Body of pancreas (tissue), 4 donors: Measurements from ENCODE around the gene SPATA13. TPM values are rescaled to one million over a fixed set of nuclear protein-coding genes. Genes with fewer than 3 reads are reported as not detected.
A peak's percentile ranks its signal among the peaks of the same experiment; 100 is the strongest.
"Not testable (repeated sequence)": the region's sequence is repeated elsewhere in the genome, so short reads cannot be mapped to it uniquely, and the experiment has no call there.

ENCODE experiments used
- ATAC-seq: fragments of 150-250 bp; one replicate; pipeline ENCODE4 v1.9.1; 2016
- DNase-seq, 4 donors: peaks; one replicate each; pipeline ENCODE4 v3.0.0-alpha.2; 2019
- H3K27ac ChIP-seq, 4 donors: fragments of 200-600 bp; sonication (generic); 1 replicate in 3 of 4; 2 replicates in 1 of 4; pipeline versions ENCODE4 v1.5.1 to v1.6.1; 2016 to 2019; ENCODE audit warnings: mild to moderate bottlenecking in 1 of 4, mixed read lengths in 1 of 4, moderate library complexity in 1 of 4
- H3K27me3 ChIP-seq, 2 donors: fragments of 200-600 bp; sonication (generic); one replicate each; pipeline ENCODE4 v1.6.0; 2016; ENCODE audit warnings: mild to moderate bottlenecking in 1 of 2
- H3K36me3 ChIP-seq, 2 donors: fragments of 200-600 bp; sonication (generic); replicated peaks in 1 of 2; 2 replicates each; pipeline ENCODE4 v1.5.1; 2016; ENCODE audit warnings: low read depth in 2 of 2; ENCODE audit not compliant: insufficient read depth in 1 of 2
- H3K4me1 ChIP-seq: fragments of 200-600 bp; sonication (generic); one replicate; pipeline ENCODE4 v1.6.0; 2016
- H3K4me3 ChIP-seq, 2 donors: fragments of 200-600 bp; sonication (generic); 1 replicate in 1 of 2; 2 replicates in 1 of 2; pipeline ENCODE4 v1.5.1; 2016 to 2019
- H3K9me3 ChIP-seq, 3 donors: fragments of 200-600 bp; sonication (generic); 1 replicate in 2 of 3; 2 replicates in 1 of 3; pipeline ENCODE4 v1.5.1; 2016
- POLR2A ChIP-seq, 3 donors: fragments of 450-650 bp; IDR thresholded peaks; one replicate each; pipeline ENCODE4 v1.6.1; 2016; ENCODE audit warnings: antibody characterized with exemption in 3 of 3, mild to moderate bottlenecking in 2 of 3
- WGBS, 2 donors: methylation state at CpG; one replicate each; pipeline ENCODE4 v1.1.5; 2017; 5-methylcytosine and 5-hydroxymethylcytosine counted together
- intact Hi-C: fragments of 100-400 bp; cut with DNase I; formaldehyde crosslinking; loops from one replicate; pipeline ENCODE4 v1.15.1; 2023
- total RNA-seq, 2 donors: library from RNA; depleted of rRNA; stranded (reverse); fragments of >200 nt; gene quantifications; one replicate each; pipeline ENCODE4 v1.1.0, GENCODE V29; 2016
- TF ChIP-seq, protein P1 (sequence below), 7 experiments: fragments of 450-650 bp in 4 of 7; fragments of 200-600 bp in 3 of 7; sonication (generic) in 3 of 7; IDR thresholded peaks; one replicate each; pipeline ENCODE4 v1.5.1; 2016 to 2019; ENCODE audit warnings: antibody characterized with exemption in 7 of 7

SPATA13 gene
- total RNA-seq, 2 donors from 2014 or later, result 83.3 to 359 TPM

DNA sequence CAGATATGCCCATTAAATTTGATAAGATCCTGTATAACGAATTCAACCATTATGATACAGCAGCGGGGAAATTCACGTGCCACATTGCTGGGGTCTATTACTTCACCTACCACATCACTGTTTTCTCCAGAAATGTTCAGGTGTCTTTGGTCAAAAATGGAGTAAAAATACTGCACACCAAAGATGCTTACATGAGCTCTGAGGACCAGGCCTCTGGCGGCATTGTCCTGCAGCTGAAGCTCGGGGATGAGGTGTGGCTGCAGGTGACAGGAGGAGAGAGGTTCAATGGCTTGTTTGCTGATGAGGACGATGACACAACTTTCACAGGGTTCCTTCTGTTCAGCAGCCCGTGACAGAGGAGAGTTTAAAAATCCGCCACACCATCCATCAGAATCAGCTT is 160.9 kb downstream of the SPATA13 start:
- DNase-seq, ATAC-seq, intact Hi-C loops, H3K9me3 ChIP-seq, H3K4me1 ChIP-seq, H3K27me3 ChIP-seq, H3K4me3 ChIP-seq, H3K36me3 ChIP-seq, H3K27ac ChIP-seq: not testable (repeated sequence)
- 87 to 89% methylated on average over 8 of the region's 8 CpGs for WGBS, 2 donors

DNA sequence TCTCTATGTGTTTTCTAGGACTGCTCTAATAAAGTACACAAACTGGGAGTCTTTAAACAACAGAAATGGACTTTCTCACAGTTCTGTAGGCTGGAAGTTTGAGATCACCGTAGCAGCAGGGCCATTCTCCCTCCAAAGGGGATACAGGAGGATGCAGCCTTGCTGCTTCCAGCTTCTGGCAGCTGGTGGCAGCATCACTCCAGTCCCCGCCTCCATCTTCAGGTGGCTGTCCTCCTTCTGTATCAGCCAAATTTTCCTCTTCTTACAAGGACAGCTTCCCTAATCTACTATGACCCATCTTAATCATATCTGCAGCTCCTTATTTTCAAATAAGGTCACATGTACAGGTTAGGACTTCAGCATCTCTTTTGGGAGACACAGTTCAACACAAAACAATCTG is 161.9 kb downstream of the SPATA13 start:
- H3K4me3 ChIP-seq, H3K27me3 ChIP-seq, intact Hi-C loops, H3K27ac ChIP-seq, H3K36me3 ChIP-seq, DNase-seq, H3K4me1 ChIP-seq, ATAC-seq, H3K9me3 ChIP-seq: not testable (repeated sequence)
- TF ChIP-seq, protein P1, sequence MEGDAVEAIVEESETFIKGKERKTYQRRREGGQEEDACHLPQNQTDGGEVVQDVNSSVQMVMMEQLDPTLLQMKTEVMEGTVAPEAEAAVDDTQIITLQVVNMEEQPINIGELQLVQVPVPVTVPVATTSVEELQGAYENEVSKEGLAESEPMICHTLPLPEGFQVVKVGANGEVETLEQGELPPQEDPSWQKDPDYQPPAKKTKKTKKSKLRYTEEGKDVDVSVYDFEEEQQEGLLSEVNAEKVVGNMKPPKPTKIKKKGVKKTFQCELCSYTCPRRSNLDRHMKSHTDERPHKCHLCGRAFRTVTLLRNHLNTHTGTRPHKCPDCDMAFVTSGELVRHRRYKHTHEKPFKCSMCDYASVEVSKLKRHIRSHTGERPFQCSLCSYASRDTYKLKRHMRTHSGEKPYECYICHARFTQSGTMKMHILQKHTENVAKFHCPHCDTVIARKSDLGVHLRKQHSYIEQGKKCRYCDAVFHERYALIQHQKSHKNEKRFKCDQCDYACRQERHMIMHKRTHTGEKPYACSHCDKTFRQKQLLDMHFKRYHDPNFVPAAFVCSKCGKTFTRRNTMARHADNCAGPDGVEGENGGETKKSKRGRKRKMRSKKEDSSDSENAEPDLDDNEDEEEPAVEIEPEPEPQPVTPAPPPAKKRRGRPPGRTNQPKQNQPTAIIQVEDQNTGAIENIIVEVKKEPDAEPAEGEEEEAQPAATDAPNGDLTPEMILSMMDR (IDR thresholded peaks at IDR 0.05), result peak in 2 of 7 experiments; percentile 10 to 16
- WGBS, 2 donors, result 74 to 77% methylated on average over 2 of the region's 2 CpGs

DNA sequence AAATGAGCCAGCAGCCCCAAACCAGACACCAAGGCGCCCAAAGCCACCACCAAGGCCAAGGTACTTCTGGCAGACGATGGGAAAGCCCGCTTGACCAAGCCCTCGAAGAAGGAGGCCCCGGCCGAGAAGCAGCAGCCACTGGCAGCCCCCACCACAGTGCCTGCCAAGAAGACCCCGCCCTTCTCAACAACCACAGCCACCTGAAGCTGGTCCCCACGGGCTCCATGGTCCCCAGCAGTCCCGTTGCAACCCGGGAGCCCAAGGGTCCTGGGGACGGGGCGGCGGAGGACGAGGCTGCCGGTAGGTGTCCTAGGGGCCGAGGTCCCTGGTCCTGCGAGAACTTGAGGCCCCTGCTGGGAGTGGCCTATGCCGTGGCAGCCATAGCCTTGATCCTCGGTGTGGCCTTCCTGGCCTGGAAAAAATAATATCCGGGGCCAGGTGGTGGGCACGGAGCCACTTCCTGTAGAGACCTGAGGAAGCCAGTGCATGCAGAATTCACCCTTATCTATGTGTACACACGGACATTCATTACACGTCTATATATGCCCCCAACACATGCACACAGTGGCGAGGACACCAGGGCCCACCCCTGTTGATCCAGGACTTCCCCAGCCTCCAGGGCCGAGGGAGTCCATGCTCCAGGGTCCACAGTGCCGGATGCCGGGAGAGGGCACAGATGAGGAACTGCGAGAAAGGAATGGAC is 162.7 kb downstream of the SPATA13 start:
- intact Hi-C loops, result no loop called here
- no peaks in the 10 kb centered on the region for H3K27me3 ChIP-seq

DNA sequence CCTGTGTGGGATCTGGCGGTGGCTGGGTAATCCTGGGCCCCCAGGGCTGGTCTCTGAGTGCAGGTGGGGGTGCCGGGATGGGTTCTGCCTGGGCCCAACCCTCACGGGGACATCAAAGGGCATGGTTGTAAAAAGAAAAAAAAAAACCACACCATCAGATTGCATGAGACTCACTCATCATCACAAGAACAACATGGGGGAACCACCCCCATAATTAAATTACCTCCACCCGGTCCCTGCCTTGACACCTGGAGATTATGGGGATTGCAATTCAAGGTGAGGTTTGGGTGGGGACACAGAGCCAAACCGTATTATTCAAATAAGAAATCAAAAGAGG is 163.2 kb downstream of the SPATA13 start:
- TF ChIP-seq, protein P1 (IDR thresholded peaks at IDR 0.05), result no peak
- no peak for TF ChIP-seq POLR2A (IDR thresholded peaks at IDR 0.05)
- ATAC-seq, result no peak
- DNase-seq, result no peak
- no peaks in the 10 kb centered on the region for H3K9me3 ChIP-seq
- no peak overlapping the region for H3K27ac ChIP-seq
- H3K27me3 ChIP-seq, result no peaks in the 10 kb centered on the region
- H3K4me3 ChIP-seq, result no peak overlapping the region
- no peaks in the 10 kb centered on the region for H3K4me1 ChIP-seq
- intact Hi-C loops, result no loop called here
- 82 to 89% methylated on average over 5 of the region's 5 CpGs for WGBS, 2 donors
- H3K36me3 ChIP-seq, result no peaks in the 10 kb centered on the region

More for the DNA sequence above, 162.7 kb downstream of the SPATA13 start:
- ATAC-seq (no peak), DNase-seq (no peak)
- Histone ChIP-seq H3K27ac (no peak overlapping the region), H3K36me3 (no peaks in the 10 kb centered on the region), H3K4me1 (no peaks in the 10 kb centered on the region), H3K4me3 (no peak overlapping the region), H3K9me3 (no peaks in the 10 kb centered on the region)
- TF ChIP-seq, protein P1 (IDR thresholded peaks at IDR 0.05), result no peak
- no peak for TF ChIP-seq POLR2A (IDR thresholded peaks at IDR 0.05)
- 76 to 84% methylated on average over 25 to 26 of the region's 28 CpGs for WGBS, 2 donors

DNA sequence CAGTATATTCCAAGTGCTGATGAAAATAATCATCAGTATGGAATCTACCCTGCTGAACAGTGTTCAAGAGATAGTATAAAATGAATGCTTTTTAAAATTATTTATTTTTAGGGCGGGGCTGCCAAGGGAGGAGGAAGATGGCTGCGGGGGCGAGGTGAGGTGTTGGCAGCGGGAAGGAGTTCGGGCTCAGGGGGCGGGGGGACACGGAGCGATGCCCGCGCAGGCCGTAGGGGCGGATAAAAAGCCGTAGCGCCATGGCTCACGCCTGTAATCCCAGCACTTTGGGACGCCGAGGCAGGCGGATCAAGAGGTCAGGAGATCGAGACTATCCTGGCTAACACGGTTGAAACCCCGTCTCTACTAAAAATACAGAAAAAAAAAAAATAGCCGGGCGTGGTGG is 167.1 kb downstream of the SPATA13 start:
- H3K27ac ChIP-seq, intact Hi-C loops, H3K4me3 ChIP-seq, H3K4me1 ChIP-seq, H3K27me3 ChIP-seq, DNase-seq, H3K9me3 ChIP-seq, ATAC-seq, H3K36me3 ChIP-seq: not testable (repeated sequence)
- WGBS, 2 donors, result 64 to 77% methylated on average over 23 of the region's 23 CpGs

DNA sequence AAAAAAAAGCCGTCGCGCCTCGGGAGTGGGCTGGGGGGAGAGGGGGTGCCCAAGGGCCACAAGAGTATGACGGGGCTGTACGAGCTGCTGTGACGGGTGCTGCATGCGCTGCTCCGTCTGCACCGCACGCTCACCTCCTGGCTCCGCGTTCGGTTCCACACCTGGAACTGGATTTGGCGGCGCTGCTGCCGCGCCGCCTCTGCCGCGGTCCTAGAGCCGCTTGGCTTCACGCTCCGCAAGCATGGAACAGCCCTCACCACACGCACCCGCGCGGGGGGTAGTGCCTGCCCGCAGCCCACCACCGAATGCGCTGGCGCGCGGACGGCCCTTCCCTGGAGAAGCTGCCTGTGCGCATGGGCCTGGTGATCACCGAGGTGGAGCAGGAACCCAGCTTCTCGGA is 167.6 kb downstream of the SPATA13 start:
- 0 to 11% methylated on average over 12 to 38 of the region's 38 CpGs for WGBS, 2 donors
- H3K9me3 ChIP-seq, result no peaks in the 10 kb centered on the region
- intact Hi-C loops, result no loop called here

More for the DNA sequence above, 167.6 kb downstream of the SPATA13 start:
- no peak overlapping the region for H3K27ac ChIP-seq
- H3K4me3 ChIP-seq, result no peak overlapping the region
- H3K36me3 ChIP-seq, result no peaks in the 10 kb centered on the region
- no peaks in the 10 kb centered on the region for H3K4me1 ChIP-seq
- no peaks in the 10 kb centered on the region for H3K27me3 ChIP-seq
- DNase-seq, result no peak
- TF ChIP-seq, protein P1 (IDR thresholded peaks at IDR 0.05), result no peak
- no peak for TF ChIP-seq POLR2A (IDR thresholded peaks at IDR 0.05)
- no peak for ATAC-seq
